T-helper 22 cell (primary cell): Measurements from ENCODE around the gene LAP3.
A peak's percentile ranks its signal among the peaks of the same experiment; 100 is the strongest.

Experiments used
- DNase-seq: peaks from one replicate; pipeline ENCODE4 v3.0.0-alpha.2; 2020; ENCODE audit warnings: low read depth

Gene LAP3

DNA sequence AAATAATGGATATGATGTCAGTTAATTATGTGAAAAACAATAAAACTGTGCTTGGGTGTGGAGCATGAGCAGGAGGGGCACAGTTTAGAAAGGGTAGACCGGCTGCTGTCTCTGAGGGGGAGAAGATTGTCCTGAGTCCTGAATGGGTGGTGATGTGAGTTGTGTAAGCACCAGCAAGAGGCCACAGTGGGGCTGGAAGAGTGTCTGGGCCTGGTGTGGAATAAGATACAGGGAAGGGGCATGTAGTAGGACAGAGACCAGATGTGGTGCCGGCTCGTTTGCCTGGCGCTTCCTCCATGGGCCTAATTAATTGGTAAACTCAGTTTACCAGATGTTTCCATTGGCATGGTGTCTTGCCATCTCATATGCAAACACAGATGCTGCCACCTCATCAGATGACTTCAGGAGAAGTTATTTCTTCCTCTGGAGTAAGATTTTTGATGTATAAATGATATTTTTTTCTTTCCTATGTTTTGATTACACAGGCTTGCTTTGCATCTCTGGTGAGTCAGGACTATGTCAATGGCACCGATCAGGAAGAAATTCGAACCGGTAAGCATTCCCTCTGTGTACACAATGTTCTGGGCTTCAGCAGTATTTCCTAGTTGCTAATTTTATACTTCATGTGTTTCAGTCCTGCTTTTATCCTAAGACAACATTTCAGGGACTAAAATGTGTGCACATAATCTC lies 42.6 kb downstream of the LAP3 start:
- DNase-seq: no peak

DNA sequence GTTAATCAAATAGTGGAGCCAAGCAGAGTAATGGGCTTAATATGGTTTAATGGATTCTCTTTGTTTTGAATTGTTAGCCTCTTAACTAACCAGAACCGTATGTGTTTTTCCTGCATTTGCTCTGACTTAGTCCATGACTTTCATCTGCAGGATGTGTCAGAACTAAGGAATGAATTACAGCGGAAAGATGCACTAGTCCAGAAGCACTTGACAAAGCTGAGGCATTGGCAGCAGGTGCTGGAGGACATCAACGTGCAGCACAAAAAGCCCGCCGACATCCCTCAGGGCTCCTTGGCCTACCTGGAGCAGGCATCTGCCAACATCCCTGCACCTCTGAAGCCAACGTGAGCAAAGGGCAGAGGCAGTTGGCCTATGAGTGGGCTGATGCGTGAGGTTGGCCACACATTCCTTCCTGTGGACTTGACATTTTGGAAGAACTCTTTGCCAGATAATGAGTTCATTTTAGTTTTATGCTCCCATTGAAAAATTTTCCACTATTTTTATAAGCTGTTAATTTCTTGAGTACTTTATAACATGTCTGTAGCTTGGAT lies 46.5 kb downstream of the LAP3 start:
- no peak for DNase-seq

DNA sequence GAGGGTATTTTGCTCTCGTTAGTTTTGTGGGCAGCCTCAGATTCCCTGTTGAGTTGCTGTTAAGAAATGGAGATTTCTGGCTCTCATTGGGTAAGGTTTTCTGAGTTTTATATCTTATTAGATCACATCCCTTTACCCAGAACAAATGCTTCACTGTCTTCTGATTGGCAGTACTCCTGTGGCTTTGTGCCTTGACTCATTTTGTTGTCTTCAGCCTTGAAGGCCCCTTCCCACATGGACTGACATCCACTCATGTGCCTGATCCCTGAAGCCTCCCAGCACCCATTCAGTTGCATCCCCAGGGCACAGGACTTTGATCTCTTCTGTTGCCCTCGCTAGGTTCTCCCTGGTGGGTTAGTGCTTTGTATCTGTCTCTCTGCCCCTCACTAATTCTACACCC lies 47.8 kb downstream of the LAP3 start:
- no peak for DNase-seq

DNA sequence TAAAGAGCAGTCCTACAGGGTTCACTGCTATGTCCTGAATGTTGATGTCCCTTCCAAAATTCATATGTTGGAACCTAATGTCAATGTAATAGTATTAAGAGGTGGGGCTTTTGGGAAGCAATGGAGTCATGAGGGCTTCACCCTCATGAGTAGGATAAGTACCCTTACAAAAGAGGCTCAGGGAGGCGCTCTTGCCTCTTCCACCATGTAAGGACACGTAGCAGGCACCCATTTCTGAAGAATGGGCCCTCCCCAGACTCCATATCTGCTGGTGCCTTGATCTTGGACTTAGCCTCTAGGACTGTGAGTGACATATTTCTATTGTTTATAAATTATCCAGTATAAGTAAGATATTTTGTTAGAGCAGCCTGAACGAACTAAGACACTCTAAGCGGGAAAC lies 53.2 kb downstream of the LAP3 start:
- DNase-seq: no peak

DNA sequence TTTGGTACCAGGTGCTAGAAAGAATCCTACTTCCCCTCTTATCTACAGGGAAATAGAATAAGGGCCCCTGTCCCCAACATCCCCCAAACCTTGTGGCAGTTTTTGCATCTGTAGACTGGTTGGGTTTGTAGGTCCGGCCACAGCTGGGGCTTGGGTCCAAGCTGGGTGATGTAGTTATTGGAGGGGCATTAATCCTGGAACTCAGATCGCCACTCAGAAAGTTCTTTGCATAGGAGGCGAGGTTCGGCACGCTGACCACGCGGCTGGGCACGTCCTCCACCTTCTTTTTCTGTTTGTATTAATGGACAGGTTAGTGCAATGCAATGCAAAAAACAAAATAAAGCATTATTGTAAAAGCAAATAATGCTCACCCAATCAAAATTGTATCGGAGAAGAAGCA lies 56.6 kb downstream of the LAP3 start:
- no peak for DNase-seq

DNA sequence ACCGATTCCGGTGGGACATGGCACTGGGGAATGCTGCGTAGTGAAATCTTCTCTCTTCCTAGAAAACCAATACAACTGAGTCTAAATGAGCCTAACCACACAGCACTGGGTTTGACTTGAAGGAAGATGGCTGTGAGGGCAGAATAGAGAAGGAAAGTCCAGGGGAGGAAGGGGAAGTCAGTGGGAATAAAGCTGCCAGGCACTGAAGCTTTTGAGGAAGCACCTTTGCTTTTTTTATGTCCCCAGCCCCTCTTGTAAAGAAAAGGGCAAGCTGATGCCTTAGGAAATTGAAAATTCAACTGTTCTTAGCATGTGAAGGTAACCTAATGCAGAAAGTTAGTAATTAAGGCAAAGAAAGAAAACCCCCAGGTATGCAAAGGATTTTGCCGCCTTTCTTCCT lies 58.1 kb downstream of the LAP3 start:
- no peak for DNase-seq

DNA sequence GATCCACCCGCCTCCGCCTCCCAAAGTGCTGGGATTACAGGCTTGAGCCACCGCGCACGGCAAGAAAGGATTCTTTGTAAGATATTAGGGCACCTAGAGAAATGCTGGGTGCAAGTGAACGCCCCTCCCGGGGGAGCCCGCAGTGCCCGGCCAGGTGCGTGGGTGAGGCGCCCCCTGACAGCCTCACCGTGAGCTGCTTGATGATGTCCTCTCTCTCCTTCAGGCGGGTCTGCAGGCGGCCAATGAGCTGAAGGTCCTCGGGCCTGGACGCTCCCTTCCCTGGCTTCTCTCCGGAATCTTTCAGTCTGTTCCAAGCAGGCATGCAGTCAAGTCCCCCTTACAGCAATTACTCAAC lies 59.3 kb downstream of the LAP3 start:
- no peak for DNase-seq

DNA sequence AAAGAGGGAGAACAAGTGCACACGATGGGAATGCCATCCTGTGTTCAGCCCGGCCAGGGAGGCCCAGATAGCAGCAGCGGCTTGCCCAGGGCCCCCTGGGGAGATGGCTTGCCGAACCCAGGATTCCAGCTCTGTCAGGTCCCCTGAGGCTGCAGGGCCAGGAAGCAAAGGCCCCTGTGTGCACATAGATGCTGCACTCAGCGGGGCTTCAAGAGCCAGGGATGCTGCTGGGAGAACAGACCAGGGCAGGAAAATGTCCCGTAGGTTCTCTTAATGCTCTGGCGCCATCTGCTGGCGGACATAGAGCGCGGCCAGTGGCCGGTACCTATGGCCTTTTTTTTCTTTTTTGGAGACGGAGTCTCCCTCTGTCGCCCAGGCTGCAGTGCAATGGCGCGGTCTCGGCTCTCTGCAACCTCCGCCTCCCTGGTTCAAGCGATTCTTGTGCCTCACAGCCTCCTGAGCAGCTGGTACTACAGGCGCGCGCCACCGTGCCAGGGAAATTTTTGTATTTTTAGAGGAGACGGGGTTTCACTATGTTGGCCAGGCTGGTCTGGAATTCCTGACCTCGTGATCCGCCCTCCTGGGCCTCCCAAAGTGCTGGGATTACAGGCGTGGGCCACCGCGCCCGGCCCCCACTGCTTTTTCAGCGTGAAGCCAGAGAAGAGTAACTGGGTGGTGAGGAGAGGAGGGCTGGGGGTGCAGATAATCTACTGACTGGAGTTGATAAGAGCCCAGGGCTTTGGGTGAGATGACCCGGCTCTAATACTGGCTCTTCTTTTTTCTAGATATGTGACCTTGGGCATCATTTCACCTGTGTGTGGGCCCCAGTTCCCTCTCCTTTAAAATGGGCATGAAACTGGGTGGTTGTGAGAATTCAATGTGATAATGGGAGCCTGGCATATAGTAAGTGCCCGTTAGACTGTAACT lies 60.0 kb downstream of the LAP3 start:
- DNase-seq: peak; percentile 34

DNA sequence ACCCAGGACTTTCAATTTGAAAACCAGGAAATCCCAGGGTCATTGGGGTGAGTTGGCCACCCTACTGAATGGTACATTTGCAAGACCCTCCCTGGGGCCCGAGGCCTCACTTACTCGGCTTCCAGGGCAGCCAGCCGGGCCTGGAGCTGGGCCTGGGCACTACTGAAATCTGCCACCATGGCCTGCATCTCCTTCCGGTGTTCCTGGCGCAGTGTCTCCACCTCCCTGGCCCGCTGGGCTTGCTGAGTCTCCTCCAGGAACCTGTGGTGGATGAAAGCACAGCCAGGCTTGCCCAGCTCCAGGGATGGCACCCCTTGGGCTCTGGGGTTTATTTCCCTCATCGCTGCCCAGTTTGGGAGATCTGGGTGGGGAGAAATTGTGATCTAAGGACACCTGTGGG lies 62.1 kb downstream of the LAP3 start:
- DNase-seq: no peak

DNA sequence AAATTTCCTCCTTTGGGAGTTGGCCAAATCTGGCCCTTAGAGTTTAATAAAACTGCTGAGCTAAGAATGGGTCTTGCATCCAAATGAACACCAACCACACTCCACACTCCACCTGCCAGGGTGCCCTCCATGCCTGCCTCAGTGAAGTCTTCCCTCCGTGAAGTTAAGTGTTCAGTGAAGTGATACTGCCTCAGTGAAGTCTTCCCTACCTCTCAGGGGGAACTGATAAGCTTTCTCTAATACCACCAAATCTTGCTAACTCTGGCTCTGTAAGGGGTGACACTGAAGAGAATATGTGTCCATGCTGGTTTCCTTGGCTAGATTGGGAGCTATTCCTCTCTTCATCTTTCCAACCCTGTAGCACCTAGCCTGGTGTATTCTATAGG lies 65.4 kb downstream of the LAP3 start:
- no peak for DNase-seq

DNA sequence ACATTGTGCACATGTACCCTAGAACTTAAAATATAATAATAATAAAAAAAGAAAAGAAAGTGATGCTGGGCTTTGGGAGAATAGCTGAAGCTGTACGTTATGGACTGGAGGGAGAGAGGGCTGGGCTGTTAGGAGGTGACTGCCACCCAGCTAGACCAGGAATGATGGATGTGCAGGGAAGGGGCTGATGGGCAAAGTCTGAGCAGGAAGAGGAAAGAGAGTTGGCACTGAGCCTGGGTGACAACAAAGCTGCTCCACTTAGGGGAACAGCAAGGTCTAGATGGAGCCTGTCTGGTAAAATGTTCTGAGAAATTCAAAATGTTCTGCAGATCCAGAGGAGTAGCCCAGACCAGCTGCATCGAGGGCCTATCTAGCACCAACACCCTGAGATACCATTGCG lies 69.7 kb downstream of the LAP3 start:
- no peak for DNase-seq

DNA sequence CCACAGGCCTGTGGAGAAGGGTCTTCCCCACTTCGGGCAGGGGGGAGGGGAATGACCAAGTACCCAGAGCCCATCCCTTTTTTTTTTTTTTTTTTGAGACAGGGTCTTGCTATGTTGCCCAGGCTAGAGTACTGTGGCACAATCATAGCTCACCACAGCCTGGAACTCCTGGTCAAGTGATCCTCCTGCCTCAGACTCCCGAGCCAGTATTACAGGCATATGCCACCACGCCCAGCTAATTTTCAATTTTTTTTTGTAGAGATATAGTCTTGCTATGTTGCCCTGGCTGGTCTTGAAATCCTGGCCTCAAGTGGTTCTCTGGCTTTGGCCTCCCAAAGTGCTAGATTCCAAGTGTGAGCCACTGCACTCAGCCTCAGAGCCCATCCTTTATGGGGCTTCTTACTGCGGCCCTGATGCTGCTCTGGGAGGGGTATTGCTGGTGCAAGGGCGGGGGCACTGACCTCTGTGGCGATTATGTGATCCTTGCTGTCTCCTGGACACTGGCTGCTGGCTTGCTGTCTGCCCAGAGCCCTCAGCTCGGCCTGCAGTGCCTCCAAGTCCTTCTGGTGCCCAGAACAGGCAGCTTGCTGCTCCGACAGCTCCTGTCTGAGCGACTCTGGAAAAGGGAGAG lies 70.3 kb downstream of the LAP3 start:
- no peak for DNase-seq

DNA sequence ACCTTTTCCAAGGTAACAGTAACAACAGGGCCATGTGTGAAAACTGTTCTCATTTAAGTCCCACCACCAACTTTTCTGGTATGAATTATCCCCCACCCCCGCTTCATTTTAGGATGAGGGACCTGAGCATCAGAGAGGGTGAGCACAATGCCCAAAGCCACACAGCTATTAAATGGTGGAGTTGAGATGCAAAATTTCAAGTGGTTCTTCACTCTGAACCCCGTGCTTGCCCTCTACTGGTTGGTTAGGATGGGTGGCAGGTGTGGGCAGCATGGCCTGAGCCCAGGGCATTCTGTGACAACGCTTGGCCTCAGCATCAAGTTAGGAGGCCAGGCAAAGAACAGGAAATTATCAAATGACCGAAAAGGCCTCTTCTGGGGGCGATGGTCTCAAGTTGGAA lies 70.9 kb downstream of the LAP3 start:
- no peak for DNase-seq

DNA sequence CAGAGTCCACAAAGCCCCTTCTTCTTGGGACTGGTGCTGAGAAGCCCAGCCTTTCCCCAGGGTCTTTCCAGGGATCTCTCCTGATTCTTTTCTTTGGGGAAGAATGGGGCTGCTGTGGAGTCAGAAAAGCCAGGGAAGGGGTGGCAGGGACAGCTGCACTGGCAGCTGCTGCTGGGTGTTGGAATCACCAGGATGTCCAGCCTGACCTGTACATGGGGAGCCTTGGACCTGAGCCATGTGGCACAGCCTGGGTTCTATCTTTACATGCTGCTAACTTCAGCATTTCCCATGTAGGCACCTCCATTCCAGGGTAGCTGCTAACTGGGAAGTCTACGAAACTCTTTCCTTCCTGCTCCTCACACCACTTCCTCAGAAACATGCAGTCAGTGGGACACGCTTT lies 73.4 kb downstream of the LAP3 start:
- DNase-seq: no peak

DNA sequence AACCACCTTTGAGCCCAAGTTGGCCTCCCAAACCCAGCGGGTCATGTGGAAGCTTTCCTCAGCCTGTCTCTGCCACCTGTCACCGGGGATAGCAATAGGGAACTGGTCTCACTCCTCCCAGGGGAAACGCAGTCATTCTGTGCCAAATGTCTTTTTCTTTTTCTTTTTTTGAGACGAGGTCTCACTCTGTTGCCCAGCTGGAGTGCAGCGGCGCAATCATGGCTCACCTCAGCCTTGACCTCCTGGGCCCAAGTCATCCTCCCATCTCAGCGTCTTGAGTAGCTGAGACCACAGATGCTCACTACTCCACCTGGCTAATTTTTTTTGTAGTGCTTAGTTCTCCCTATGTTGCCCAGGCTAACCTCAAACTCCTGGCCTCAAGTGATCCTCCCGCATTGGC lies 77.7 kb downstream of the LAP3 start:
- no peak for DNase-seq

DNA sequence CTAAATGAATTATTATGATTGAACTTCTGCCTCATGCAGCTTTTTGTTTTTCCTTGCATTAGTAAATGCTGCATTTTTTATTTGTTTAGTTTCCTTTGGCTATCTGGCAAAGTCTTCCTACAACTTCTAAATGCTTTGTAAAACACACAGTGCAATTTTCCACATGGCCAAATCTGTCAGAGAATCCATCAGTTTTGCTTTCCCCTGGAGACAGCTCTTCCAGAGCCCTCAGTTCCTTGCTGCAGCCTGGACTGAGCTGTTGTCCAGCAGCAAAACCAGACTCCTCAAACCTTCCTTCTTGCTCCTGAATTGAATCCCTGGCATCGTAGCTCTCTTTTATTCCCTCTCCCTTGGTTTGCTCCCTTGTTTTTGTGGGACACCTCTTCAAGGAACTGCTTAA lies 80.1 kb downstream of the LAP3 start:
- no peak for DNase-seq
